WTC11 (cell line): ENCODE data around the gene TM4SF18. TPM values are rescaled to one million over a fixed set of nuclear protein-coding genes. Genes with fewer than 3 reads are reported as not detected.
A peak's percentile ranks its signal among the peaks of the same experiment; 100 is the strongest.

Source experiments
- ATAC-seq: fragments of 200-7000 bp; cut with Tn5 transposase; 2 replicates; pipeline ENCODE4 v1.10.0; 2021; ENCODE audit warnings: mild to moderate bottlenecking, moderate library complexity
- CTCF ChIA-PET: fragments of 300-600 bp; sonication (Branson Sonifier 250); formaldehyde crosslinking; loops from one replicate; lab custom pipeline; 2021; ENCODE audit warnings: antibody characterized with exemption; lab: Charles Lee
- POLR2A ChIA-PET: fragments of 350-600 bp; sonication (Branson Sonifier 250); formaldehyde crosslinking; loops from one replicate; lab custom pipeline; 2021; ENCODE audit warnings: antibody characterized with exemption; lab: Charles Lee
- DNase-seq: peaks from one replicate; pipeline ENCODE4 v3.0.0; 2021; ENCODE audit warnings: low spot score
- H3K27ac Mint-ChIP-seq: 2 replicates; pipeline ENCODE4 v1.8.0; 2021; ENCODE audit warnings: mixed read lengths
- H3K27me3 Mint-ChIP-seq: 2 replicates; pipeline ENCODE4 v1.8.0; 2021; ENCODE audit warnings: low read depth, mild to moderate bottlenecking, moderate library complexity, mixed read lengths
- H3K36me3 Mint-ChIP-seq: 2 replicates; pipeline ENCODE4 v1.8.0; 2021; ENCODE audit warnings: mixed read lengths
- H3K4me1 Mint-ChIP-seq: 2 replicates; pipeline ENCODE4 v1.8.0; 2022; ENCODE audit warnings: mixed read lengths
- H3K4me3 Mint-ChIP-seq: 2 replicates; pipeline ENCODE4 v1.8.0; 2021; ENCODE audit warnings: mild to moderate bottlenecking, moderate library complexity, mixed read lengths
- H3K9me3 Mint-ChIP-seq: 2 replicates; pipeline ENCODE4 v1.8.0; 2021; ENCODE audit warnings: mixed read lengths
- AR ChIP-seq: fragments of 250-450 bp; sonication (Bioruptor Pico); IDR thresholded peaks from 2 replicates; pipeline ENCODE4 v1.9.0; 2021; ENCODE audit warnings: mild to moderate bottlenecking
- ARID4B ChIP-seq: sonication (generic); formaldehyde crosslinking; IDR thresholded peaks from 2 replicates; pipeline ENCODE4 v1.8.0; 2023; ENCODE audit warnings: missing genetic modification reagents, mild to moderate bottlenecking, borderline replicate concordance
- CTCF ChIP-seq: fragments of 200-600 bp; IDR thresholded peaks from 2 replicates; pipeline ENCODE4 v1.8.0; 2022; ENCODE audit warnings: antibody characterized with exemption
- ESRRA ChIP-seq: sonication (generic); formaldehyde crosslinking; IDR thresholded peaks from 2 replicates; pipeline ENCODE4 v1.8.1; 2022; ENCODE audit warnings: mild to moderate bottlenecking, missing genetic modification reagents, borderline replicate concordance
- IRF2 ChIP-seq: sonication (generic); formaldehyde crosslinking; IDR thresholded peaks from 2 replicates; pipeline ENCODE4 v1.8.0; 2022; ENCODE audit warnings: low read depth, missing genetic modification reagents, borderline replicate concordance
- PREB ChIP-seq: sonication (generic); formaldehyde crosslinking; IDR thresholded peaks from 2 replicates; pipeline ENCODE4 v1.8.1; 2022; ENCODE audit warnings: mild to moderate bottlenecking, missing genetic modification reagents, moderate library complexity, borderline replicate concordance
- TEAD4 ChIP-seq: sonication (generic); formaldehyde crosslinking; IDR thresholded peaks from 2 replicates; pipeline ENCODE4 v1.8.0; 2022; ENCODE audit warnings: mild to moderate bottlenecking, missing genetic modification reagents
- ZNF317 ChIP-seq: sonication (generic); formaldehyde crosslinking; IDR thresholded peaks from 2 replicates; pipeline ENCODE4 v1.8.1; 2023; ENCODE audit warnings: low read depth, mild to moderate bottlenecking, moderate library complexity, missing genetic modification reagents, borderline replicate concordance
- ZNF532 ChIP-seq: fragments of 250-450 bp; sonication (Bioruptor Pico); IDR thresholded peaks from 2 replicates; pipeline ENCODE4 v1.9.0; 2021; ENCODE audit warnings: mild to moderate bottlenecking, borderline replicate concordance
- total RNA-seq: library from RNA; stranded (reverse); gene quantifications from 3 replicates; pipeline ENCODE4 v1.2.3, GENCODE V29; 2021

The TM4SF18 gene
- total RNA-seq, 1 experiment from 2014 or later = 2.2 TPM

GRCh38 chr3:149274220-149274619 lies 59.2 kb downstream of the TM4SF18 start:
- no peaks in the 10 kb centered on the region for H3K27me3 Mint-ChIP-seq
- TF ChIP-seq TEAD4 (CRISPR knock-in tag) (no peak), AR (no peak), PREB (no peak), ZNF317 (no peak)
- TF ChIP-seq, all 79 proteins: peak for 0
- H3K4me3 Mint-ChIP-seq = no peak overlapping the region
- H3K27ac Mint-ChIP-seq = no peak overlapping the region
- ChIA-PET CTCF (interaction anchor here (0.9 to 1.8 kb wide), 3 partner anchors 59 to 319 kb away, joined by 3 to 13 read pairs (median 10); partner anchors contain the start of gene TM4SF18), POLR2A (no interaction called here)
- H3K4me1 Mint-ChIP-seq = peaks cover 46% of the 10 kb centered on the region
- no peaks in the 10 kb centered on the region for H3K9me3 Mint-ChIP-seq
- no peak for DNase-seq
- H3K36me3 Mint-ChIP-seq = no peaks in the 10 kb centered on the region
- ATAC-seq = no peak

- H3K27ac Mint-ChIP-seq = no peak overlapping the region
- ChIA-PET POLR2A (no interaction called here), CTCF (interaction anchor here (1.0 to 2.2 kb wide), 4 partner anchors 144 to 322 kb away, joined by 3 to 8 read pairs (median 6); partner anchors contain the start of gene HPS3)
- H3K36me3 Mint-ChIP-seq = no peaks in the 10 kb centered on the region
- no peaks in the 10 kb centered on the region for H3K27me3 Mint-ChIP-seq
- no peak overlapping the region for H3K4me3 Mint-ChIP-seq
- DNase-seq = peak; percentile 30
- no peaks in the 10 kb centered on the region for H3K9me3 Mint-ChIP-seq
- TF ChIP-seq ARID4B (no peak), ESRRA (CRISPR knock-in tag) (no peak), CTCF (peak; percentile 55), IRF2 (CRISPR knock-in tag) (no peak), ZNF532 (CRISPR knock-in tag) (no peak)
- peaks cover 50% of the 10 kb centered on the region for H3K4me1 Mint-ChIP-seq
- ATAC-seq = peak; percentile 88
These were observed 60.2 kb downstream of the TM4SF18 start for GRCh38 chr3:149273096-149273751.
